K562 (cell line): Measurements from ENCODE around the gene MYL12A. TPM values are rescaled to one million over a fixed set of nuclear protein-coding genes. Genes with fewer than 3 reads are reported as not detected.
A peak's percentile ranks its signal among the peaks of the same experiment; 100 is the strongest.

Experiments
- DPF2 ChIP-seq: fragments of 450-650 bp; IDR thresholded peaks from 2 replicates; pipeline ENCODE4 v1.6.1; 2016
- EP400 ChIP-seq: fragments of 450-650 bp; IDR thresholded peaks from 2 replicates; pipeline ENCODE4 v1.6.1; 2017; ENCODE audit warnings: antibody characterized with exemption, mild to moderate bottlenecking, moderate library complexity
- ETS2 ChIP-seq: IDR thresholded peaks from 2 replicates; pipeline ENCODE4 v1.6.1; 2016; ENCODE audit warnings: borderline replicate concordance, missing genetic modification characterization, mild to moderate bottlenecking, moderate library complexity, missing compliant biosample characterization; ENCODE audit not compliant: poor library complexity, severe bottlenecking
- FUS ChIP-seq: fragments of 200-400 bp; formaldehyde crosslinking; optimal IDR thresholded peaks from 2 replicates; pipeline ENCODE3; 2017; ENCODE audit warnings: low read depth, low read length
- GTF2E2 ChIP-seq: fragments of 200-800 bp; sonication (Bioruptor generic); IDR thresholded peaks from 2 replicates; pipeline ENCODE4 v1.6.1; 2016; ENCODE audit warnings: missing genetic modification characterization, missing compliant biosample characterization
- KDM2B ChIP-seq: fragments of 250-450 bp; sonication (Bioruptor Pico); IDR thresholded peaks from 2 replicates; pipeline ENCODE4 v1.8.0; 2021; ENCODE audit warnings: mild to moderate bottlenecking, moderate library complexity
- KDM5B ChIP-seq: fragments of 200-600 bp; sonication (generic); IDR thresholded peaks from 2 replicates; pipeline ENCODE4 v1.6.1; 2012; ENCODE audit warnings: low read depth, mild to moderate bottlenecking, moderate library complexity, low read length, control low read depth, inconsistent platforms; ENCODE audit not compliant: insufficient replicate concordance
- RBFOX2 ChIP-seq: fragments of 200-400 bp; formaldehyde crosslinking; IDR thresholded peaks from 2 replicates; pipeline ENCODE4 v1.6.1; 2017; ENCODE audit warnings: low read depth, mild to moderate bottlenecking, low read length, moderate library complexity
- TGIF2 ChIP-seq: sonication (generic); formaldehyde crosslinking; IDR thresholded peaks from 2 replicates; pipeline ENCODE4 v1.8.1; 2022; ENCODE audit warnings: mild to moderate bottlenecking, missing genetic modification reagents, moderate library complexity
- ZNF175 ChIP-seq: fragments of 200-800 bp; sonication (Bioruptor generic); IDR thresholded peaks from 2 replicates; pipeline ENCODE4 v1.6.1; 2016; ENCODE audit warnings: low read depth, mild to moderate bottlenecking, missing genetic modification characterization, missing compliant biosample characterization
- ZNF212 ChIP-seq: fragments of 450-650 bp; formaldehyde crosslinking; IDR thresholded peaks from 2 replicates; pipeline ENCODE4 v1.4.0; 2020; ENCODE audit warnings: mild to moderate bottlenecking
- ZNF232 ChIP-seq: sonication (generic); formaldehyde crosslinking; IDR thresholded peaks from 2 replicates; pipeline ENCODE4 v1.8.0; 2022; ENCODE audit warnings: mild to moderate bottlenecking, missing genetic modification reagents
- ZNF263 ChIP-seq: sonication (generic); formaldehyde crosslinking; IDR thresholded peaks from 2 replicates; pipeline ENCODE4 v1.8.0; 2022; ENCODE audit warnings: mild to moderate bottlenecking, missing genetic modification reagents, borderline replicate concordance
- polyA plus RNA-seq, 8 experiments: library from polyadenylated mRNA; depleted of rRNA in 4 of 8; stranded (reverse) in 5 of 8; unstranded in 3 of 8; fragments of >200 nt; fragmentation: Nextera tagmentation in 2 of 8; fragmentation: Illumina TruSeq in 1 of 8; extraction: Ambion mirVana in 2 of 8; extraction: Trizol in 1 of 8; gene quantifications; 2 replicates each; pipeline versions ENCODE4 v1.2.1 to v1.2.3, GENCODE V29; 2011 to 2014; ENCODE audit warnings: inconsistent platforms in 1 of 8, missing spikeins in 1 of 8
- total RNA-seq, 7 experiments: library from RNA; depleted of rRNA in 6 of 7; stranded (reverse); fragments of >200 nt in 6 of 7; fragmentation: Illumina TruSeq in 2 of 7; extraction: Trizol in 2 of 7; gene quantifications; 2 replicates each; pipeline versions ENCODE4 v1.2.1 to v1.2.3, GENCODE V29; 2011 to 2021; ENCODE audit warnings: low replicate concordance in 1 of 7
- TF ChIP-seq, protein P1 (sequence below): sonication (generic); formaldehyde crosslinking; IDR thresholded peaks from 2 replicates; pipeline ENCODE4 v1.4.0; 2020; ENCODE audit warnings: mild to moderate bottlenecking, missing genetic modification reagents
- TF ChIP-seq, protein P2 (sequence below): fragments of 450-650 bp; IDR thresholded peaks from 2 replicates; pipeline ENCODE4 v1.6.1; 2018; ENCODE audit warnings: mild to moderate bottlenecking, low read depth; ENCODE audit not compliant: partially characterized antibody
- TF ChIP-seq, protein P3 (sequence below): fragments of 250-450 bp; sonication (Bioruptor Pico); IDR thresholded peaks from 2 replicates; pipeline ENCODE4 v1.5.0; 2020; ENCODE audit warnings: mild to moderate bottlenecking
- TF ChIP-seq, protein P4 (sequence below): sonication (generic); formaldehyde crosslinking; IDR thresholded peaks from 2 replicates; pipeline ENCODE4 v1.8.0; 2022; ENCODE audit warnings: missing genetic modification reagents, mild to moderate bottlenecking, borderline replicate concordance
- TF ChIP-seq, protein P5 (sequence below): fragments of 450-650 bp; IDR thresholded peaks from 2 replicates; pipeline ENCODE4 v1.6.1; 2016

MYL12A gene
- total and polyA plus RNA-seq, 9 of the 15 experiments (the other 6 are each of a cell fraction or from before 2014, with no cell fraction given), result 308 to 1,031 (median 559) TPM

DNA sequence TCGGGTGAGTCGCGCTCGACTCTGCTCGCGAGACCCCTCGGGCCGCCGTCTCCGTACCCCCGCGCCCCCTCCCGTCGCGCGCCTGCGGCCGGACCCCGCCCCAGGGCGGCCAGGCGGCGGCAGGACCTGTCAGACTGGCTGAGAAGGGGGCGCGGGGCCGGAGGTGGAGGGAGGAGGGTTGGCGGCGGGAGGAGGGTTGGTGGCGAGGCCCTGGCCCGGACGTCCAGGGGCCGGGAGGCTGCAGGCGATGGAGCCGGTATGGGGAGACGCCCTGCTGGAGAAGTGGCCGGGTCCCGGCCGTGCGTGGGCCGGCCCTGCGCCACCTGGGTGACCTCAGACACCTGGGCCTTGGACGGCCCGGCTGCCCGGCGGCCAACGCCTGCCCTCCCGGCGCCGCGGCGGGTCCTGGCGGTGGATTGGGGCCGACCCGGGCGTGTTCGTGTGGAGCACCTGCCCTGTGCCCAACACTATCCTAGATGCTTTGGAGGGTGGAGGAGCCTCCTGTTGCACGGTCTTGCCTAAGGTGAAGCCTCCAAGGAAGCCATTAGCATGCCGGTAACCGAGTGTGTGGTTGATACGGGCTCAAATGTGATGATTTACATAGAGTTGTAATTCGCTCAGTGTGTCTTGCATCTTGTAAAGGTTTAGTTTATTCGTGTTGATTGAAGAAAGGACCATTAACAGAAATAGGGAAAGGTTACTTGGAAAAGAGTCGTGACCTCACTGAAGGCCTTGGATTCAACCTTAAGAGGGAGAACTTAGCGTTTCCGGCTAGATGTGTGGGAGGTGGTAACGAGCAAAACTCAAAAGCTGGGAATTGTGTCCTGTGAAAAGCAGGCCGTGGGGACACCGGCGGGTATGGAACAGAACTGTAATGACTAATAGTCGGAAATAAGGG is 14.9 kb downstream of the MYL12A start (continued):
- TF ChIP-seq, protein P1, sequence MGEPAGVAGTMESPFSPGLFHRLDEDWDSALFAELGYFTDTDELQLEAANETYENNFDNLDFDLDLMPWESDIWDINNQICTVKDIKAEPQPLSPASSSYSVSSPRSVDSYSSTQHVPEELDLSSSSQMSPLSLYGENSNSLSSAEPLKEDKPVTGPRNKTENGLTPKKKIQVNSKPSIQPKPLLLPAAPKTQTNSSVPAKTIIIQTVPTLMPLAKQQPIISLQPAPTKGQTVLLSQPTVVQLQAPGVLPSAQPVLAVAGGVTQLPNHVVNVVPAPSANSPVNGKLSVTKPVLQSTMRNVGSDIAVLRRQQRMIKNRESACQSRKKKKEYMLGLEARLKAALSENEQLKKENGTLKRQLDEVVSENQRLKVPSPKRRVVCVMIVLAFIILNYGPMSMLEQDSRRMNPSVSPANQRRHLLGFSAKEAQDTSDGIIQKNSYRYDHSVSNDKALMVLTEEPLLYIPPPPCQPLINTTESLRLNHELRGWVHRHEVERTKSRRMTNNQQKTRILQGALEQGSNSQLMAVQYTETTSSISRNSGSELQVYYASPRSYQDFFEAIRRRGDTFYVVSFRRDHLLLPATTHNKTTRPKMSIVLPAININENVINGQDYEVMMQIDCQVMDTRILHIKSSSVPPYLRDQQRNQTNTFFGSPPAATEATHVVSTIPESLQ (CRISPR knock-in tag), result no peak
- TF ChIP-seq ETS2 (tag), result no peak
- peak; percentile 88 for TF ChIP-seq RBFOX2
- peak; percentile 39; the same call in 1 of the 2 replicates for TF ChIP-seq ZNF232 (CRISPR knock-in tag)
- TF ChIP-seq DPF2, result peak; percentile 25; the same call in 1 of the 2 replicates
- TF ChIP-seq ZNF175 (CRISPR knock-in tag), result peak; percentile 27
- TF ChIP-seq, protein P2, sequence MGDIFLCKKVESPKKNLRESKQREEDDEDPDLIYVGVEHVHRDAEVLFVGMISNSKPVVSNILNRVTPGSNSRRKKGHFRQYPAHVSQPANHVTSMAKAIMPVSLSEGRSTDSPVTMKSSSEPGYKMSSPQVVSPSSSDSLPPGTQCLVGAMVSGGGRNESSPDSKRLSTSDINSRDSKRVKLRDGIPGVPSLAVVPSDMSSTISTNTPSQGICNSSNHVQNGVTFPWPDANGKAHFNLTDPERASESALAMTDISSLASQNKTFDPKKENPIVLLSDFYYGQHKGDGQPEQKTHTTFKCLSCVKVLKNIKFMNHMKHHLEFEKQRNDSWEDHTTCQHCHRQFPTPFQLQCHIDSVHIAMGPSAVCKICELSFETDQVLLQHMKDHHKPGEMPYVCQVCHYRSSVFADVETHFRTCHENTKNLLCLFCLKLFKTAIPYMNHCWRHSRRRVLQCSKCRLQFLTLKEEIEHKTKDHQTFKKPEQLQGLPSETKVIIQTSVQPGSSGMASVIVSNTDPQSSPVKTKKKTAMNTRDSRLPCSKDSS, result no peak
- TF ChIP-seq, protein P3, sequence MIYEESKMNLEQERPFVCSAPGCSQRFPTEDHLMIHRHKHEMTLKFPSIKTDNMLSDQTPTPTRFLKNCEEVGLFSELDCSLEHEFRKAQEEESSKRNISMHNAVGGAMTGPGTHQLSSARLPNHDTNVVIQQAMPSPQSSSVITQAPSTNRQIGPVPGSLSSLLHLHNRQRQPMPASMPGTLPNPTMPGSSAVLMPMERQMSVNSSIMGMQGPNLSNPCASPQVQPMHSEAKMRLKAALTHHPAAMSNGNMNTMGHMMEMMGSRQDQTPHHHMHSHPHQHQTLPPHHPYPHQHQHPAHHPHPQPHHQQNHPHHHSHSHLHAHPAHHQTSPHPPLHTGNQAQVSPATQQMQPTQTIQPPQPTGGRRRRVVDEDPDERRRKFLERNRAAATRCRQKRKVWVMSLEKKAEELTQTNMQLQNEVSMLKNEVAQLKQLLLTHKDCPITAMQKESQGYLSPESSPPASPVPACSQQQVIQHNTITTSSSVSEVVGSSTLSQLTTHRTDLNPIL (CRISPR knock-in tag), result 0 out of 2 replicates have a peak, but pooled peaks have one; percentile 47
- TF ChIP-seq KDM5B, result peak; percentile 50
- TF ChIP-seq, protein P4, sequence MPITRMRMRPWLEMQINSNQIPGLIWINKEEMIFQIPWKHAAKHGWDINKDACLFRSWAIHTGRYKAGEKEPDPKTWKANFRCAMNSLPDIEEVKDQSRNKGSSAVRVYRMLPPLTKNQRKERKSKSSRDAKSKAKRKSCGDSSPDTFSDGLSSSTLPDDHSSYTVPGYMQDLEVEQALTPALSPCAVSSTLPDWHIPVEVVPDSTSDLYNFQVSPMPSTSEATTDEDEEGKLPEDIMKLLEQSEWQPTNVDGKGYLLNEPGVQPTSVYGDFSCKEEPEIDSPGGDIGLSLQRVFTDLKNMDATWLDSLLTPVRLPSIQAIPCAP (CRISPR knock-in tag), result no peak
- no peak for TF ChIP-seq ZNF212
- TF ChIP-seq GTF2E2 (tag), result peak; percentile 30; the same call in 1 of the 2 replicates
- TF ChIP-seq TGIF2 (CRISPR knock-in tag), result peak; percentile 91; the same call in 1 of the 2 replicates
- TF ChIP-seq ZNF263 (CRISPR knock-in tag), result peak; percentile 51
- no peak for TF ChIP-seq KDM2B
- TF ChIP-seq, protein P5, sequence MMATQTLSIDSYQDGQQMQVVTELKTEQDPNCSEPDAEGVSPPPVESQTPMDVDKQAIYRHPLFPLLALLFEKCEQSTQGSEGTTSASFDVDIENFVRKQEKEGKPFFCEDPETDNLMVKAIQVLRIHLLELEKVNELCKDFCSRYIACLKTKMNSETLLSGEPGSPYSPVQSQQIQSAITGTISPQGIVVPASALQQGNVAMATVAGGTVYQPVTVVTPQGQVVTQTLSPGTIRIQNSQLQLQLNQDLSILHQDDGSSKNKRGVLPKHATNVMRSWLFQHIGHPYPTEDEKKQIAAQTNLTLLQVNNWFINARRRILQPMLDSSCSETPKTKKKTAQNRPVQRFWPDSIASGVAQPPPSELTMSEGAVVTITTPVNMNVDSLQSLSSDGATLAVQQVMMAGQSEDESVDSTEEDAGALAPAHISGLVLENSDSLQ, result no peak
- peak; percentile 33 for TF ChIP-seq EP400
- TF ChIP-seq FUS, result peak; percentile 6
